Measurements from ENCODE around the gene SNW1.

- no peak for TF ChIP-seq ZNF747 (tag by site-specific recombination; IDR thresholded peaks at IDR 0.05)
- TF ChIP-seq ZNF10 (tag by site-specific recombination; IDR thresholded peaks at IDR 0.05), result no peak
- no peak for TF ChIP-seq CTCF (tag by site-specific recombination; IDR thresholded peaks at IDR 0.05)
- TF ChIP-seq PRDM2 (tag by site-specific recombination; IDR thresholded peaks at IDR 0.05; ENCODE audit: borderline replicate concordance), result no peak
Observed at GRCh38 chr14:77782202-77782601, 21.2 kb upstream of the SNW1 start.
